HUES64 (cell line): ENCODE data around the gene MYRIP.
"Not testable (repeated sequence)": the region's sequence is repeated elsewhere in the genome, so short reads cannot be mapped to it uniquely, and the experiment has no call there.

ENCODE experiments used
- H3K27ac ChIP-seq: 2 replicates; pipeline ENCODE4 v1.7.0; 2013; ENCODE audit warnings: low read depth, low read length, inconsistent platforms
- H3K27me3 ChIP-seq: 2 replicates; pipeline ENCODE4 v1.6.1; 2013; ENCODE audit warnings: mild to moderate bottlenecking, low read length; ENCODE audit not compliant: insufficient read depth
- H3K36me3 ChIP-seq: 2 replicates; pipeline ENCODE4 v1.6.1; 2013; ENCODE audit warnings: mild to moderate bottlenecking, low read length; ENCODE audit not compliant: insufficient read depth
- H3K4me1 ChIP-seq: 2 replicates; pipeline ENCODE4 v1.6.1; 2013; ENCODE audit warnings: mild to moderate bottlenecking, low read length, moderate library complexity; ENCODE audit not compliant: insufficient read depth
- H3K4me3 ChIP-seq: 2 replicates; pipeline ENCODE4 v1.5.1; 2013; ENCODE audit warnings: mild to moderate bottlenecking, low read length, moderate library complexity
- H3K9ac ChIP-seq: 2 replicates; pipeline ENCODE4 v1.6.1; 2013; ENCODE audit warnings: mild to moderate bottlenecking, low read depth, low read length
- H3K9me3 ChIP-seq: 2 replicates; pipeline ENCODE4 v1.6.1; 2013; ENCODE audit warnings: low read depth, low read length; ENCODE audit not compliant: insufficient read depth
- WGBS: fragments of 150-250, 120-280 bp; methylation state at CpG from one replicate; pipeline ENCODE4 v1.1.7; 2013; ENCODE audit warnings: missing lambda C conversion rate; 5-methylcytosine and 5-hydroxymethylcytosine counted together

MYRIP gene

DNA sequence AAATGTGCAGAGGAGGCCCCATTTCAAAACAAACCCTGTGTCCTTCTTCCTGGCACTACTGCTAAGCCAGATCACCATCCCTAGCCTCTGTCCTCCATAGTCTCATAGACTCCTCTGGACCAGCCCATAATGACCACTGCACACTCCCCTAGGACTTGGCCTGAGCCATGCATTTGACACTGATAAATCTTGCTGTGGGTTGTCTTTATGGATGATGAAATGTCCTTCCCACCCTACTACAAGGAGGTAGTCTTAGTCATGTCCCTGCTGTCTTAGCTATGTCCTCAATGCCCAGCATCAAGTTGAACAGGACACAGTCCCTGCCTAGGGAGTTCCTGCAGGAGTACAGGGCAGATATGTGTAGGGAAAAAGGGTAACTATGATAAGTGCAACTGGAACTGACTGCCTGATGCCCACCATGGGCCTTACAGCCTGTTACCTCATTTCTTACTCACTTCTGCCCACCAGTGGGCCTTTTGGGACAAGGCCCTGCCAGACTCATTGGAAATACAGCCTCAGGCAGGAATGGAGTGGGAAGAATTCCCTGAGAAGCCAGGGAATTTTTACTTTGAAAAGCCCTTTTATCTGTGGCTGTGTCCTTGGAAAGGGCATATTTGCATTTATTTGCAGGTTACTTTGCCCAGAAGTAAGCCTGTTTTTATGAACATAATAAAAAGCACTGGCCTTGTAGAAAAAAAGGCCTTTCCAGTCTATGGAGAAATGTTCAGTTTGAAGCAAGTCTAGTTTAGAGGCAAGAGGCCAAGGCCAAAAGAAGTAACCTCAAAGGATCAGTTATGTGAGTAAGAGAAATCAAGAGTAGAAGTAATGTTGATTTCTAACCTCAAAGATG, 300.5 kb downstream of the MYRIP start:
- no peaks in the 10 kb centered on the region for H3K9me3 ChIP-seq
- no peak overlapping the region for H3K4me3 ChIP-seq

GRCh38 chr3:40116478-40117177, 307.2 kb downstream of the MYRIP start:
- 95% methylated on average over 7 of the region's 9 CpGs for WGBS
- Histone ChIP-seq H3K27me3 (no peaks in the 10 kb centered on the region), H3K27ac (no peak overlapping the region), H3K4me1 (no peaks in the 10 kb centered on the region), H3K9ac (no peak overlapping the region), H3K9me3 (no peaks in the 10 kb centered on the region), H3K36me3 (no peaks in the 10 kb centered on the region), H3K4me3 (no peak overlapping the region)

More for the DNA sequence above, 300.5 kb downstream of the MYRIP start:
- Histone ChIP-seq H3K9ac (no peak overlapping the region), H3K36me3 (no peaks in the 10 kb centered on the region), H3K27ac (no peak overlapping the region), H3K27me3 (no peaks in the 10 kb centered on the region), H3K4me1 (peaks cover 8% of the 10 kb centered on the region; the same call in 1 of the 2 replicates)

GRCh38 chr3:40118091-40118490, 308.7 kb downstream of the MYRIP start:
- Histone ChIP-seq H3K4me3 (no peak overlapping the region), H3K9ac (no peak overlapping the region), H3K27ac (no peak overlapping the region), H3K4me1 (no peaks in the 10 kb centered on the region), H3K27me3 (no peaks in the 10 kb centered on the region), H3K36me3 (no peaks in the 10 kb centered on the region), H3K9me3 (no peaks in the 10 kb centered on the region)
- WGBS, result 49% methylated on average over 2 of the region's 2 CpGs

DNA sequence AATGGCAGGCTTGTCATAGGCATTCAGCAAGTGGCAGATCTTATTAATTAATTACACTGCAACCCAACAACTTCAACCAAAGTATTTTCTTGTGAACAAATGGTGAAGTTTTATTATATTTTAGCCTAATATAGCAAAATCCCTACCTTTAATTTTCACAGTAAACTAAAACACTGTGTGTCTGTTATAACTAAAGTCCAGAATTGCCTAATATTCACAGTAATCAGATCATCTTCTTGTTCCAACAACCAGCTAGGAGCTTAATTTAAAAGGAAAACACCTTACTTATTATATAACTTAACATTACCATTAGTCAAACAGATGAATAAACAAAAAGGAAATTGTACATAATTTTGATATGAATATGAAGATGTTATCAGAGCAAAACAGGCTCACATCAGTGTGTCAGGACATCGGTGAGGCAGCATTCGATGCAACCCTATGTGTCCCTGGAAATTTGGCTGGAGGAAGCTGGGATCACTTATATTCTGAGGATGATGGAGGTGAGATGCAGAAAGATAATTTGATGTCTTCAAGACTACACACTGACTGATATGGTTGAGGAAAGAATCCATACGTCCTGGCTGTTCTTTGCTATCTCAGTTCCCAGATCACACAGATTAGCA, 310.8 kb downstream of the MYRIP start:
- no peaks in the 10 kb centered on the region for H3K4me1 ChIP-seq
- no peak overlapping the region for H3K27ac ChIP-seq
- H3K9ac ChIP-seq, result no peak overlapping the region
- H3K4me3 ChIP-seq, result no peak overlapping the region
- 89% methylated on average over 3 of the region's 3 CpGs for WGBS
- H3K36me3 ChIP-seq, result no peaks in the 10 kb centered on the region
- no peaks in the 10 kb centered on the region for H3K9me3 ChIP-seq
- no peaks in the 10 kb centered on the region for H3K27me3 ChIP-seq

DNA sequence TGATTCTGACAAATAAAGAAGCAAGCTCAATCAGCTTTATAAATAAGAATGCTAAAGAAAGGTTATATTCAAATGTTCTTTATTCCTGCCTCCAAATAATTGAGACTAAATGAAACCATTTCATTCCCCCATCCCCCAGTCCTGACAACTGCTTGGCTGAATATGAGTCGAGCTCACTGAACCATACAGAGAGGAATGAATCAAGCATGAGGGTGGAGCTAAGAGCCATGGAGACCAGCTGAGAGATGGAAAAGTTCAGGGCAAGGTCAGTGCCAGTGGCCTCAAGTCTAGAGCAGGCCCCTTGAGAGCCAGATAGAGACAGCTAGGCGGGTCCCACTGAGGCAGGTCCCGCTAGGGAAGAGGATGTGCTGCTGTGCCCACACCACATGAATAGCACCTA, 311.4 kb downstream of the MYRIP start:
- H3K9ac ChIP-seq, result no peak overlapping the region
- no peaks in the 10 kb centered on the region for H3K27me3 ChIP-seq
- no peaks in the 10 kb centered on the region for H3K36me3 ChIP-seq
- WGBS, result 83% methylated on average over 3 of the region's 3 CpGs
- no peak overlapping the region for H3K27ac ChIP-seq
- no peaks in the 10 kb centered on the region for H3K4me1 ChIP-seq
- H3K9me3 ChIP-seq, result no peaks in the 10 kb centered on the region
- no peak overlapping the region for H3K4me3 ChIP-seq

DNA sequence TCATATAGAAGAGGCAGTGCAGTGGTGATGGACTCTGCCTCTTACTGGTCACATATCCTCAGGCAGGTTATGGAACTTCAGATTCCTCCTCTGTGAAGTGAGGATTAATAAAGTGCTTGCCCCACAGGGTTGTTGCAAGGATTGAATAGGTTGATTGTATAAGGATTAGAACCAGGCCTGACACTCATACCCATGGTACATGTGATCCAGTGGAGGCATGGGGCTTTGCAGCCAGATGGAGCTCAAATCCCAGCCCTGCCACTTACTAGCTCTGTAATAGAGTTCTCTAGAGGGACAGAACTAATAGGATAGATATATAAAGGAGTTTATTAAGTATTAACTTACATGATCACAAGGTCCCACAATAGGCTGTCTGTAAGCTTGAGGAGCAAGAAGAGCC, 315.5 kb downstream of the MYRIP start:
- Histone ChIP-seq H3K9ac (no peak overlapping the region), H3K27me3 (no peaks in the 10 kb centered on the region), H3K4me3 (no peak overlapping the region), H3K9me3 (no peaks in the 10 kb centered on the region), H3K27ac (no peak overlapping the region), H3K36me3 (no peaks in the 10 kb centered on the region), H3K4me1 (no peaks in the 10 kb centered on the region)

GRCh38 chr3:40128166-40128565, 318.8 kb downstream of the MYRIP start:
- H3K36me3 ChIP-seq, result no peaks in the 10 kb centered on the region
- H3K9ac ChIP-seq, result no peak overlapping the region
- 86% methylated on average over 2 of the region's 2 CpGs for WGBS
- H3K4me1 ChIP-seq, result no peaks in the 10 kb centered on the region
- H3K4me3 ChIP-seq, result no peak overlapping the region
- H3K27ac ChIP-seq, result no peak overlapping the region
- peaks cover 14% of the 10 kb centered on the region for H3K9me3 ChIP-seq
- no peaks in the 10 kb centered on the region for H3K27me3 ChIP-seq

DNA sequence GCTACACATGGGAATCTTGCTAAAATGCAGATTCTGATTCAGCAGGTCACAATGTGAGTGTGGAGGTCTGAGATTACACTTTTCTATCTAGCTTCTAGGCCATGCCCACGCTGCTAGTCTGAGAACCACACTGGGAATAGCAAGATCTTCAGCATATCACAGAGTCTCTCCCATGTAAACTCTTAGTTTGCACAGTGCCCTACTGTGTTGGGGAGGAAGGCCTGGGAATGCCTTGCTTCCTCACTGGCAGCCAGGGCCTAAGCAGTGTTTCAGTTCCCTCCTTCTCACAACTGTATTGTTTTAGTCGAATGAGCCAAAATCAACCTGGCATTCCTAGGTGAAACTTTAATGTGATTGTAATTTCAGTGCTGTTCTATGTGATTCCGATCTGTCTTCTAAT, 320.1 kb downstream of the MYRIP start:
- WGBS, result 100% methylated on average over 2 of the region's 3 CpGs
- Histone ChIP-seq H3K27ac (no peak overlapping the region), H3K9me3 (peaks cover 23% of the 10 kb centered on the region), H3K36me3 (no peaks in the 10 kb centered on the region), H3K4me3 (no peak overlapping the region), H3K27me3 (no peaks in the 10 kb centered on the region), H3K9ac (no peak overlapping the region), H3K4me1 (no peaks in the 10 kb centered on the region)

DNA sequence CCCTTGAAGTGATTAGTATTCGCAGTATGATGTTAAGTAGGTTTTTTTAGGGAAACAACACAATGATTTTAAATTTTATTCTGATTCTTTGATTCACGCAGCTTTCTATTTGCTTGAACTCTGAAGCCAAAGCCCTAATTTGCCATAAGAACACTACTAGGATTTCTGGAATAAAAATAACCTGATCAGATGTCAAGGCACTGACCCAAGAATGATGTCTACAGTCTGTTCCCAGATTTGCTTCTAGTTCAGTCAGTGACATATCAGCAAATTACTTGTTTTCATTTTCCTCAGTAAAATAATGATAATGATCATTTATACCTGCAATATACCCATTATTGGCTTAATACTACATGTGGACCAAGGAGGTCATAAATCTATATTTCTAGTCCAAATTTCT, 320.6 kb downstream of the MYRIP start:
- Histone ChIP-seq H3K9ac (no peak overlapping the region), H3K27me3 (no peaks in the 10 kb centered on the region), H3K4me3 (no peak overlapping the region), H3K36me3 (no peaks in the 10 kb centered on the region), H3K4me1 (no peaks in the 10 kb centered on the region), H3K27ac (no peak overlapping the region), H3K9me3 (peaks cover 23% of the 10 kb centered on the region)
- WGBS, result 86% methylated on average over 1 of the region's 2 CpGs

- Histone ChIP-seq H3K27ac (no peak overlapping the region), H3K9ac (no peak overlapping the region), H3K9me3 (peaks cover 23% of the 10 kb centered on the region), H3K36me3 (no peaks in the 10 kb centered on the region), H3K4me3 (no peak overlapping the region), H3K27me3 (no peaks in the 10 kb centered on the region), H3K4me1 (no peaks in the 10 kb centered on the region)
Measured at GRCh38 chr3:40130721-40131120, 321.3 kb downstream of the MYRIP start.

- H3K36me3 ChIP-seq, H3K27ac ChIP-seq, H3K9ac ChIP-seq, H3K4me3 ChIP-seq, H3K4me1 ChIP-seq, H3K27me3 ChIP-seq: not testable (repeated sequence)
- peaks cover 23% of the 10 kb centered on the region for H3K9me3 ChIP-seq
- WGBS, result 90% methylated on average over 22 of the region's 22 CpGs
Measured at GRCh38 chr3:40133886-40134575, 324.6 kb downstream of the MYRIP start.
